ENCODE results near the gene C10orf105.

The C10orf105 gene

DNA sequence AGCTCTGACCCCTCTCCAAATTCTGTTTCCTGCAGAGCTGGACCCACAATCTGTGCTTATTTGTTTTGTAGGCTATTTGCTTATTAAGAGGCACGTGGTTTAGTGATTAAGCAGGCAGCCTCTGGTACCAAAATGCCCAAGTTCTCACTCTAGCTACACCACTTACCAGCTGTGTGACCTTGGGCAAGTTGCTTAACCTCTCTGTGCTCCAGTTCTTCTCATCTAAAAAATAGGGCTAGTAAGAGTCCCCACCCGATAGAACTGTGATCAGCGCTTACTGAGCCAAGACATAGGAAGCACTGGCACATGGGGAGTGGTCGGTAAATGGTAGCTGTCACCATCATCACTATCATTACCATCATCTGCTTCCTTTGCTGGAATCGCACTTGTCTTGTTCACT lies 20.8 kb downstream of the C10orf105 start:
- DNase-seq (ENCODE audit: low read depth in 2 of 2): no peak

DNA sequence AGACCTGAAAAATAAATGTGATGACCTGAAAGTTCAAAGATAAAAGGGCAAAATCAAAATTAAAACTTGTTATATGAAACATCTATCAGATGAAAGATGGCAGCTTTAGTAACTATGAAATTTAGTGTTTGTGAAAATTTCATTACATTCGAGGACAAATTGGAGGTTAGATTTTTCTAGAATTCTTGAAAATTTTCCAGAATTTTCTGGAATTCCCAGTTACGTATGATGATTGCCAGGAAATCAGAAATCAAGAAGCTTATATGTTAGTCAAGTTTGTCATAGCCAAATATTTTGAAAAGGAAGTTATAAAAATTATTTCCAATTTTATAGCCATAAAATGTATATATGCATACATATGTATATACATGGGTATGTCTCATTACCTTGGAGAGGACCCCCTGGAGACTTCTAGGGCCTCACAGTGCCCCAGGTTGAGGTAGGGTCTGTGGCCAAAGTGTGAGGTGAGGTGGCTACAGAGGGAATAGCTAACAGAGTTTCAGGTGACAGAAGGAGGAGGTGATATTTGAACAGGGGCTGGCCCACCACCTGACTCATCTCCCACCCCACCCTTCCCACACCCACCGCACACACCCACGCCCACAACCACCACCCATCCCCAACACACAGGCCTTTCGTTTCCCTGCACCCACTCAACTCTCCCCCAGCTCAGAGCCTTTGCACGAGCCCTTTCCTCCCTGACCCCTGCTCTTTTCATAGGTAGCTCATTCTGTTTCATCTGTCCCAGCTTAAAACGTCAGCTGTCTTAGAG lies 21.5 kb downstream of the C10orf105 start:
- DNase-seq (ENCODE audit: low read depth in 2 of 2): peak; percentile 54 to 74

DNA sequence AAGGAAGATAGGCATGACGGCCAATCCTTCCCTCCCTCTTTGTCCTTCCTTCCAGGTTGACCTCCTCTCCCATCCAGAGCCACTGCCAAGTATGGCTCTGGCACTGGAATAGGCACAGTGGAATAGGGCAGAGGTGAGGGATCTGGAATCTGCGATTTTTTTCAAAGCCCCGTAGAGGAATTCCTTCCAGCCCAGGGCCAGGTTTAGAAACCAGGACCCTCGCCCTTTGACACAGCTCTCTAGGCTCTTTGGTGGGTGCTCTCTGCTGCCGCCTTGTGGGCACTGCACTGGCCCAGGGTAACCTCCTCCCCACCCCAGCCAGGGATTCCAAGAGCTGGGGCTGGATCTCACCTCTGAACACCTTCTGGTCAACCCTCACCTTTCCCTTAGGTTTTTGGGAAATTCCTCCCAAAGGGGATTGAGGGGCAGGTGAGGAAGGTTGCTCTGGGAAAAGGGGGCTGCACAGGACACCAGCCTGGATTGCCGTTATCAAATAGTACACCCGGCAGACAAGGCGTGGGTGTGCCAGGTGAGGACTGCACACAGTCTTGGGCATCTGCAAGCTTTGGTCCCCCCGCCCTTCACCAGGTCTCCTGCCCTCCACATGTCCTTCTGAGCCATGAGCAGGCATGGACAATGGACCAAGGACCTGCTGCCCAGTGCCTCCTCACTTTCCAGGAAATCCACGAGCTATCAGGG lies 22.8 kb downstream of the C10orf105 start:
- peak; percentile 36 to 37 for DNase-seq (ENCODE audit: low read depth in 2 of 2)

DNA sequence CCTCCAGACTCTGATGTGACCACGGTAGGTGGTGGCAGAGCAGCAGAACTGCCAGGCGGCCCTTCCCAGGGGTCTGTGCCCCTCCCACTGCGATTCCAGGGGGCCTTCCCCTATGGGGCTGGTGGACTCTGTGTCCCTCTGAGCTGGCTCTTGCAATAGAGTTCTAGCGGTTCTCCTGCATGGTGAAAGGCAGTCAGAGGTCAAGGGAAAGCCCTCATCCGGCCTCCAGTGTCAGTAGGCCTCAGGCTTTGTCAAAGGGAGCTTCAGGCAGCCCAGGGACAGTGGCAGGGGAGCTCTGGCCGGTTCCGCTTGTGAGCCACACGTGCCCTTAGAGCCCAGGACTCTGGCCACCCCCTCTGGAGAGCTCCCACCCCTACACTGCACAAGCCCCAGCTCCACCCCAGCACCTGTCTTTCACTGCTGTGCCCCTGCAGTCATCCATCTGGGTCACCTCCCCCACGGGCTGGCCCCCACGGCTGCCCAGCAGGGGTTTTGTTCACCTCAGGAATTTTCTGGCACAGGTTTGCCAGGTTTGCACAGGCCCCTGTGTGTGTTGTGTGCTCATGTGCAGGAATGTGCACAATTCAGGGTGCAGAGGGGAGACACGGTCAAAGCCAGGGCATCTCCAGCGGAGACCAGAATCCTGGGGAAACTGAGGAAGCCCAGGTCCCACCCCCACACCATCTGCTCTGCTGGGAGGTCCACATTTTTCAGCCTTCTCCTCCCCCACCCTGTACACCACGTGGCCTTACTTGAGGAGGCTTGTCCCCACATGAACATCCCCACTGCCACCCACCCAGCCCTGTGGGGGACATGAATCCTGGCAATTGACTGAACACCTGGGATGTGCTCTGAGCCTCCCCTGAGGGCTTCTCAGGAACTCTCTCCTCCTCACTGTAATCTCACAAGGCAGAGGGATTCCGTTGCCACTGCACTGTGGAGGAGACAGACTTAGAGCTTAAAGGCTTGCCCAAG lies 23.8 kb downstream of the C10orf105 start:
- no peak for DNase-seq (ENCODE audit: low read depth in 2 of 2)

DNA sequence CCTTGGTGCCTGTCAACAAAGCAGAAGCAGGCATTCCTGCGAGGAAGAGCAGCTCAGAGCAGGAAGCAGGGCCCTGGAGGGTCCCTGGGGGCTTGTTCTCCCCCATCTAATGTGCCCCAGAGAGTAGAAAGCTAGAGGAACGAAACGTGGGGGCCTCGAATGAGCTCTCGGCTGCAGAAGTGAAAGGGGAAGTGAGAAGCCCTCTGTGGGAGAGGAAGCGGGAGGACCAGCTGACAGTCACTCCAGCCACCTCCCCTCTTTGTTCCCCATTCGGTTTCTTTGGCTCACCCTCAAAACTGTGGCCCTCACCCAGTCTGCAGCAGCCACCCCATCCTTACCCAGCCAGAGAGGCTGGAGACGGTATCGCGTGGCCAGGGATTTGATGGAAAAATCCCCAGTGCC lies 25.0 kb downstream of the C10orf105 start:
- DNase-seq (ENCODE audit: low read depth in 2 of 2): peak in 1 of 2 donors; percentile 21

DNA sequence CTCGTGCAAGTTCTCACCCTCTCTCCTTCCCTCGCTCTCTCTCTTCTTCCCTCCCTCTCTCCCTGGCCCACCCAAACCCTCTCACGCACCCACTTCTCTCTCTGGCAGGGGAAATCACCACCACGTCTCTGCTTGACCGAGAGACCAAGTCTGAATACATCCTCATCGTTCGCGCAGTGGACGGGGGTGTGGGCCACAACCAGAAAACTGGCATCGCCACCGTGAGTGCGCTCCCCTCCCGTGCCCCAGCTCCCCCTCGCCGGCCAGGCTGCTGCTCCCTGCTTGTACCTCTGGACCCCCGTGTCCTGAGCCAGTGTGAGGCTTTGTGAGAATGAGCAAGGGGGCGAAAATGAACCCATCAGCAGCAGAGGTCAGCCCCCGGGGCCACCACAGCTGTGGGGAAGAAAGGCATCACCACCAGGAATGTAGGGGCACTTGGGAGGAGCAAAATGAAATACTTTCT lies 25.5 kb downstream of the C10orf105 start:
- no peak for DNase-seq (ENCODE audit: low read depth in 2 of 2)

DNA sequence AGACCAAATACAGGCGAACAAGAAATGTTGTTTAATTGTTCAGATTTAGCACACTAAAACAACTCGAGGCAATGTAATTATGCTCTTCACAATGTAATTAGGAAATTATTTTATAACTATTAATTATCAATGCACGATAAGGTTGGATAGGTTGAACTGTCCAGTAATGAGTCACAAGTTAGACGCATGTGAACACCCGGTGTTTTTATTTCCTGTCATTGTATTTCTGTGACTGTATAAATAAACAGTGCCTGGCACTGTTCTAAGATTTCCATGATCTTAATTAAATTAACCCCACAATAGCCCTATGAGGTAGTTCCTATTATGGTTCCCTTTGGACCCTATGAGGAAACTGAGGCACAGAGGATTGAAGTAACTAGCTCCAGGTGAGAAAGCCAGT lies 26.2 kb downstream of the C10orf105 start:
- DNase-seq (ENCODE audit: low read depth in 2 of 2): no peak

DNA sequence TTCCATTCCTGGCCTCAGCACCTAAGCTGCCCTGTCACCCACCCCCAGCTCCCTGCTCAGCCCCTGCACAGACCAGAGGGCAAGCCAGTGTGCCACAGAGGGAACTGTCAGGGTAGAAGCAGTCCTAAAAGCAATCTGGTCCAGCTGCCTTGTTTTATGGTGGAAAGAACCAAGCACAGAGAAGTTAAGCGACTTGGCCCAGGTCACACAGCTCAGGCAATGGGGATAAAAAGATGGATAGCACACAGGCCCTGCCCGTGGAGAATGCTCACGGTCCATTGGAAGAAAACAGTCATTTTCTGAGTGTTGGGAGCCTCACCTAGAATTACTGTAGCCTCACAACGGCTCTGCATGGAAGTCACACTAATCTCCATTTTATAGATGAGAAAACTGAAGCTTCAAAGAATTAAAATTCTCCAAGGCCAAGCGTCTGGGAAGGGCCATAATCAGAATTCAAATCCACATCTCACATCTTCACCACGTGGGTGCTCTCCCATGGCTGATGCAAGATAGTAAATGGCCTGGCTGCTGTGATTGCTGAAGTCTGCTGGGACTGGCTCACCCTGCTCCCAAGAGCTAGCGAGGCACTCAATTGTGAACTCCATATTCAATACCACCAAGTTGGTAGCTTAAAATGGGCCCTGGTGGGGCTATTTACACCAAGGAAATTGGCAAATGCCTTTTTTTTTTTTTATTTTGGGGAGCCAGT lies 26.8 kb downstream of the C10orf105 start:
- DNase-seq (ENCODE audit: low read depth in 2 of 2): no peak

DNA sequence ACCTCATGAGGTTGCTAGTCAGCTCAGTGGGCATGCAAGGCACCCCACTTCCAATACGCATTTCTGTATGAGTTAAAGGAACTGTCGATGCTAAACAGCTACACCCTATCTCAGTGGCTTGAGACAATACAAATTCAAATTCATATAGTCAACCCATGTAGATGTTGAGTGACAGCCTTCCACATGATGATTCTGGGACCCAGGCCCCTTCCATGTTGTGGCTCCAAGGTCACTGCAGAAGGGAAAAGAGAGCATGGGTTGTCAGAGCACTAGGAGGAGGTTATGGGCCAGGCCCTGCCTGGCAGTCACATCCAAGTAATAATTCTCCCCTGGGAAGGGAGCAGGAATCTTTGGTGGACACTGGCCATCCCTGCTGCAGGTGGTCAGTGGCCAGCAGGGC lies 28.2 kb downstream of the C10orf105 start:
- DNase-seq (ENCODE audit: low read depth in 2 of 2): no peak

DNA sequence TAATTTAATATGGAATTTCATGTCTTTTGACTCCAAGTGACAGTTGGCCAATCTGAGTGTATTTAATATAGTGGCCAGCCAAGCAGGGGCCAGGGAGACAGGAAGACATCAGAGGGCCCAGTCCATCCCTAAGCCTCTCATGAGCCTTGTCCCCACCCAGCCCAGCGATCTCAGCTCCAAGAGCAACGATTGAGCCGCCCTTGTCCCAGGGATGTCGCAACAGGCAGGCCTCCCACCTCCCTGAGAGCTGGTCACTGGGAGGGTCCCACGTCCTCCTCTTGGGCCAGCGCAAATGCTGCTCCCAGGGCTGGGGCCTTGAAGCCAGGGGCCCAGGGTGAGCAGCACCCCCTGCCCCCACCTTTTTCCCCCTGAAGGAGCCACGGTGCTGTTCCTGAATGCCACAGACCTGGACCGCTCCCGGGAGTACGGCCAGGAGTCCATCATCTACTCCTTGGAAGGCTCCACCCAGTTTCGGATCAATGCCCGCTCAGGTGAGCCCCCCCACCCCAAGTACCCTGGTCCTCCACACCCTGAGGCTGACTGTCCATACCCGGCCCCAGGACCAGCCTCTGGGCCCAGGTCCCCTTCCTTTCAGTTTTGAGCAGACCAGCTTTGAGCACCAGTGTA lies 29.4 kb downstream of the C10orf105 start:
- DNase-seq (ENCODE audit: low read depth in 2 of 2): no peak

DNA sequence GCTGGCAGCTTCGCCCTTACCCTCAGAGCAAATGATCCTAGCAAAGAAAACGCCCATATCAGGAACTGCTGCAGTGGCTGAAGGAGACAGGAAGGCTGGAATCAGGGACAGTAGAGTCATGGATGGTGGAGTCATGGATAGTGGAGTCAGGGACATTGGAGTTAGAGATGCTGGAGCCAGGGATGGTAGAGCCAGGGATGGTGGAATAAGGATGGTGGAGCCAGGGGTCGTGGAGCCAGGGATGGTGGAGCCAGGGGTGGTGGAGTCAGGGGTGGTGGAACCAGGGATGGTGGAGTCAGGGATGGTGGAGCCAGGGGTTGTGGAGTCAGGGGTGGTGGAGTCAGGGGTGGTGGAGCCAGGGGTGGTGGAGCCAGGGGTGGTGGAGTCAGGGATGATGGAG lies 31.3 kb downstream of the C10orf105 start:
- DNase-seq (ENCODE audit: low read depth in 2 of 2): no peak

DNA sequence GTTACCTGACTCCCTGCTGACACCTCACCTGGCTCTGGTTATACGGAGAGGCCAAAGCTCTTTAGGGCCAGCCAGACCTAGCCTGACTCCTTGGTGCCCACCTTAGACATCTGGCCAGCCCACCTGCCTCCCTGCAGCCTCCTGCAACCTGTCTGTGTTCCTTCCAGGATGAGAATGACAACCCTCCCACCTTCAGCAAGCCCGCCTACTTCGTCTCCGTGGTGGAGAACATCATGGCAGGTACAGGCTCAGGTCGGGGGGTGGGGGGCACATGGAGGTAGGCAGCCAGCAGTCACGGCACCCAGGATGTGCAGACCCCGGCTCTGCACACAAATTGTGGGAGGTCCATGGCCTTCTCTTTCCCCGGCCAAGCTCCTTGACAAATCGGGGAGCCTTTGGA lies 32.1 kb downstream of the C10orf105 start:
- no peak for DNase-seq (ENCODE audit: low read depth in 2 of 2)

DNA sequence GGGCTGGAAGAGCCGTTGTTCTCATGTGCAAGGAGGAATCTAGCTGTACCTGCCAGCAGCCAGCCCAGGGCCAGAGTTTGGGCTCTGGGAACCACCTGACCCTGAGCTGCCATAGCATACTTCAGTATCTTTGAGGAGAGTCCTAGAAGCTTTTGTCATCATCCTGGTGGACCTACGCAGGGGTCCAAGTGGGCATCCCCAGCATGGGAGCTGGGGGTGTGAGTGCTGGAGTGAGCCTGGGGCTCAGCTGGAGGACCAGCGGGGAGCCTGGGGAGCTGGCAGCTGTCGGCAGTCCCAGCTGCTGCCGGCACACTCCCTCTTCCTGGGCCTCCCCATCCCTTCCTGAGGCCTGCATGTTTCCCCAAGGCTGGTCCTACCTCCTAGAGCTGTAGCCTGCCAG lies 32.5 kb downstream of the C10orf105 start:
- DNase-seq (ENCODE audit: low read depth in 2 of 2): no peak

DNA sequence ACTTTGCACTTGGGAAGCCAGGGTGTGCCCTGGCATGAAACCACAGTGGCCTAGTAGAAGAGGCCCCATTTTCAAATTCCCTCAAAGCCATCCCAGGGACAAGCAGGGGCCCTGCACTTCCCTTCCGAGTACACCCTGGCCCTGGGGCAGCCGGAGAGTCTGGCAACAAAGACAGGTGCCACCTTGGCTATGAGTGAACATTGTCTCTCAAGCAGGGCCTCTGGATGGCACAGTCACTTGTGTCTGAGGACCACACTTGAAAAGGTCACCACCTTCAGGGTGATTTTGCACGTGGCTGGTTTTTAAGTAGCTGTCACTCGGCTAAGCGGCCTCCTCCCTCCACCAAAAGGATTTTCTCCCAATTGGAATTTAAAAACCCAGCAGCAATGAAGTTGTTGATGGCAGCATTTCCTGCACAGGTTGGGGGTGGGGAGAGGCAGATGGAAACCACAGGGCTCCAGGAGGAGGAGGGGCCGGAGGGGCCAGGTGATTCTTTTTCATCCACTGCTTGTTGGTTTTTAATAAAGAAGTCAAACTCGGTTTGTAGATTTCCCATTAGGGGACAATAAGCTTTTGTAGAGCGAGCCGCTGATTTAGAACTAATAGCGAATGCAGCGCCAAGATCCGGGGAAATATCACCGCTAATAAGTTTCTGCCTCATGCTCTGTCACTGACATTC lies 33.9 kb downstream of the C10orf105 start:
- DNase-seq (ENCODE audit: low read depth in 2 of 2): no peak

DNA sequence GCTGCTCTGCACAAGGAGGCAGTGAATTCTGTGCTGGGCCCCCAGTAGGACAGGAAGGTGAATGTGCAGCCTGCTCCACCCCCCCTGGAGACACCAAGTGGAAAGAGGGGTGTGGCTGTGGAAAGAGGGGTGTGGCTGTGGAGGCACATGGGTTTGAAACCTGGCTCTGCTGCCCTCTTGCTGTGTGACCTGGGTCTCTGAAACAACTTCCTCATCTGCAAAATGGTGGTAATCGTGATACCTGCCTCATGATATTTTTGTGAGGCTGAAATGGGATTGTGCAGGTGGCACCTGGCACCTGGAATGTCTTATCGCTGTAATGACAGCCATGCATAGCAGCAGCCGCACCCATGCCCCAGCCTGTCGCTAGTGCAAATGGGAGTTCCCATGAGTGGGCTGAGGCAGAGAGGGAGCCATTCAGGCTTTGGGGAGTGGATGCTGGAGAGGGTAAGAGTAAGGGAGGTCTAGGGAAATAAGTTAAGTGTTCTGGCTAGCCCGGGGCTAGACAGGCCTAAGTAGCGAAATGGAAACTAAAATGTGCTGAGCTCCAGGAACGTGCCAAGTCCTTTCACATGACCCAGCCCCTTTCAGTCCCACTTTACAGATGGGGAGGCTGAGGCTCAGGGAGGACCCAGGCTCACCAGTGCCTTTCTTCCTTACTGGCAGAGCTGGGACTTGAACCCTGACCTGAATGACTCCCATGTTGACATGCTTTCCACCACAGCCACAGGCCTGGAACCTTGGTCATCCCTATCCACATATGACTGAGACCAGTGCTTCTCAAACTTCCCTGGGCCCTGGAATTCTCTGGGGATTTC lies 35.0 kb downstream of the C10orf105 start:
- no peak for DNase-seq (ENCODE audit: low read depth in 2 of 2)

DNA sequence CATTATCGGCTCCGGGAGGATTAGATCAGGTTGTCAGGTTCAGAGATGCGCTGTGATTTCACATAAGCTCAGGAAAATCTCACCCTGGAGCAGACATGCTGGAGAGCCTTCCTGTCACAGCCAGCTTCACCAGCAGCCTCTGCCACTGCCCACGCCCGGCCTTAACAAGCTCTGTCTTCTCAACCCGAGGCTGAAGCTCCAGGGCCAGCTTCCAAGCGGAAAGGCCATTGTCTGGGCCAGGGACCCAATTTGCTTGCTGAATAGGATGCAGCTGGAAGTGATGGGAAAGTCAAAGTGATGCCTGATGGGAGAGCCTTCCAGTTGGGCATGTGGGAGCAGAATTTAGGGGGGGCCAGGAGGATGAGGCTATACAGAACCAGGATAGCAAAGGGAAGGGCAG lies 36.3 kb downstream of the C10orf105 start:
- no peak for DNase-seq (ENCODE audit: low read depth in 2 of 2)

DNA sequence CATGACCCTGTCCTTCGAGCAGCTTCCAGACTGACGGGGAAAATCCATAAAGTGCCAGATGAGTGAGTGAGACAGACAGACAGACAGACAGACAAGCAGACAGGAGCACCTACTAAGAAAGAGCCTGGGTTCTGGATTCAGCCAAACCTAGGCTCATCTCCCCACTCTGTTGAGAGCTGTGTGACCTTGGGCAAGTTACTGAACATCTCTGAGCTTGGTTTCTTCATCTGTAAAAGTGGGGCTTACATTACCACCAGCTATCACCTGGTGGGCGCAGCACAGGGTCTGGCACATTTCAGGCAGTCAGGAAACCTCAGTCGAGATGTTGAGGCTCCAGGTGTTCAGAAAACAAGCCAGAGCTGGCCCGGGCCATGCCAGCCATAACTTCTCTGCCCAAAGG lies 37.6 kb downstream of the C10orf105 start:
- no peak for DNase-seq (ENCODE audit: low read depth in 2 of 2)

DNA sequence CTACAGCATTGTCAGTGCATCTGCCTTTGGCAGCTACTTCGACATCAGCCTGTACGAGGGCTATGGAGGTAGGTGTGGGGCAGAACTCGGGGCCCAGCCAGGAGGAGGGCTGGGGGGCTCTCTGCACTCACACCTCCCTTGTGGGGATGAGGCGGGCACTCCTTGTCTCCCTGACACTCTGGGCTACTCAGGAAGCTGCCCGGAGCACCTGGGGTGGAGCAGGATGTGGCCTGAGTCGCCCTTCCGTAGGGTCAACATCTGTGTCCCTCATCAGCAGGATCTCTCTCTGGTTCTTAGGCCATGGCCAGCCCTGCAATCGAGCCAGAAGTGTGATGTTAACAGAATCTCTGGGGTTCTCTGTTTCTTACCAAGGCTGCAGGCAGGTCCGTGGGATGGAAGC lies 40.2 kb downstream of the C10orf105 start:
- no peak for DNase-seq (ENCODE audit: low read depth in 2 of 2)

DNA sequence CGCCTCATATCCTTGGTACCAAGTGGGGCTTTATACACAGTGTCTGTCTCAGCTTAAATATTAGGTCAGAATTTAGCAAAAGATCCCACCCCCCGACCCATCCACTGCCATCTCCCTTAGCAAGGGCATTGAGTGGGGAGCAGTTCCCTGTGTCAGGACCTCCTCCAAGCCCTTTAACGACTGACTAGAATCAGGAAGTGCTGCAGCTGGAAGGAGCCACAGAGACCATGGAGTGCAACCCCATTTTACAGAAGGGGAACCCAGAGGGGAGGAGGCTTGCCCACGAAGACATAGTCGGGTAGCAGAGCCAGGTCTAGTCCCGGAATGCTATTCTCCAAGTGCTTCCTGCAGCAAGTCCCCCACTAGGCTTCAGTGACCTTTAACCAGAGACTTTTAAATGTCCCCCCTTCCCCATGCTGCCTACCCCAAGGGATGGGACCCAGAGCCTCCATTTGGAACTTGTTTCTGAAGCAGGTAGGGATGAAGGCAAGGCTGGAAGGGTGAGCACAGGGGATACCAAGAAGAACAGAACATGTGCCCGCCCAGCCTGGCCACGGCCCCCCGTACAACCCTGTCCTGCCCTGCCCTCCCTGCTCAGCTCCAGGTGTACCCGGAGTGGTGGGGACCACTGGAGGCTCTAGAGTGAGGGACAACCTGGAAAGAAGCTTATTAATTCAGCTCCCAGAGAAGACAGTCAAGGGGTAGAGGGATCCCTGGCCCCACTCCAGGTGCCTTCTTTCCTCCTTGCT lies 41.3 kb downstream of the C10orf105 start:
- no peak for DNase-seq (ENCODE audit: low read depth in 2 of 2)

Measured in stimulated activated CD8-positive, alpha-beta memory T cell treated with anti-CD3 and anti-CD28 coated beads, Interleukin-7, amount 100 ng/mL, for 4 hours (primary cell).